ENCODE data around the gene PRKCZ.

PRKCZ gene

DNA sequence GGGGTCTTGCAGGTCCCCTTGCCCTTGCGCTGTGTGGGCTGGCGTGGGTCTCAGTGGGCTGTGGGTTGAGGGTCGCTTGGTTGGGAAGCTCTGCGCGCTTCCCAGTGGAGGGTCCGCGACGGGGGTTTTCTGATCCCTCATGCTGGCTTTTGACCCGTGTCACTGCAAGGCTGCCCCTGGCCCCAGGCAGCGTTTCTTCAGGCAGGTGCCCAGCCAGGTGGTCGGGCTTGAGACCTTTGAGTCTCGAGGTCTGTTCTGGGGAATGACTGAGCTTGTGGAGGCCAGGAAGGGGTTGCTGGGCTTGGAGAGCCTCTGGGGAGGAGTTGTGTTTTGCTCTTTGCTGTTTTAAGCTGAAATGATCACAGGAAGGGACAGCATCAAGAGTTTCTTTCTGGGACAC lies 183.3 kb downstream of the PRKCZ start:
- in situ Hi-C loops (cut with MboI; ENCODE audit: low sequenced_read_pairs): no loop called here
- peaks cover 5% of the 10 kb centered on the region for H3K36me3 ChIP-seq (replicated peaks)
- H3K4me1 ChIP-seq: peaks cover 9% of the 10 kb centered on the region
- H3K4me3 ChIP-seq: no peak overlapping the region
- no peaks in the 10 kb centered on the region for H3K9me3 ChIP-seq
- H3K27me3 ChIP-seq (ENCODE audit: low read depth): no peaks in the 10 kb centered on the region
- no peak for DNase-seq (ENCODE audit: low spot score in 2 of 2)

DNA sequence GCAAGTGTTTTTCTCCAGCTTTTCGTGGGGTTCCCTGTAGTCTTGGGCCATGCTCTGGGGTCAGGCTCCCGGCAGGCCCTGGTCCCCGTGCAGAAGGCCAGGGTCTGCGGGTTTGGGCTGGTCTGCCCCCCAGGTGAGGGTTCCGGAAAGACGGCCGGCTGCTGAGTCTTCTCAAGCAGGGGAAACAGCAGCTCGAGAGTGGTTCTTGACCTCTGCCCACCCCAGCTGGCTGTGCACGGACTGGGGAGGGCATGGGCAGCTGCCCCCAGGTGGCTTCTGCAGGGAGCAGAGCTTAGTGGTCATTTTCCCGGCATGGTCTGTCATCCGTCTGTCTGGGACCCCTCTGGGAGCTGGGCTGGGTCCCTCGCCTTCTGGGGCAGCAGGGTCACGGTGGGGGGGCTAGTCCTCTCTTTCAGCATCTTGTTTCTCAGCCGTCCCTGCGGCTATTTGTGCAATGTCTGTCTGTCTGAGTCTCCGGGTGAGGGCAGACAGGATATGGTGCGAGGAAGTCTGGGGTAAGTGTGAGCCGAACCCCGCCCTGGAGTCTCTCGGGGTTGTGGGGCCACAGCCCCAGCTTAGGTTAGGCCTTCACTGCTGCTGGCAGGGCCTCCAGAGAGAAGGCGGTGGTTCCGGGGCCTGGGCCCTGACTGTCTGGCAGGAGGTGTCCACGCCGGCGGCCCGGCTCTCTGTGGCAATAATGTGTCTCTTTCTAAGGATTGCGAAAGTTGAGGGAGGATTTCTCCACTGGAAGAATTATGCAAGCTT lies 184.0 kb downstream of the PRKCZ start:
- in situ Hi-C loops (cut with MboI; ENCODE audit: low sequenced_read_pairs): no loop called here
- DNase-seq (ENCODE audit: low spot score in 2 of 2): no peak
- H3K36me3 ChIP-seq (replicated peaks): peaks cover 5% of the 10 kb centered on the region
- H3K4me3 ChIP-seq: no peak overlapping the region
- no peaks in the 10 kb centered on the region for H3K27me3 ChIP-seq (ENCODE audit: low read depth)
- H3K4me1 ChIP-seq: peaks cover 9% of the 10 kb centered on the region
- no peaks in the 10 kb centered on the region for H3K9me3 ChIP-seq

DNA sequence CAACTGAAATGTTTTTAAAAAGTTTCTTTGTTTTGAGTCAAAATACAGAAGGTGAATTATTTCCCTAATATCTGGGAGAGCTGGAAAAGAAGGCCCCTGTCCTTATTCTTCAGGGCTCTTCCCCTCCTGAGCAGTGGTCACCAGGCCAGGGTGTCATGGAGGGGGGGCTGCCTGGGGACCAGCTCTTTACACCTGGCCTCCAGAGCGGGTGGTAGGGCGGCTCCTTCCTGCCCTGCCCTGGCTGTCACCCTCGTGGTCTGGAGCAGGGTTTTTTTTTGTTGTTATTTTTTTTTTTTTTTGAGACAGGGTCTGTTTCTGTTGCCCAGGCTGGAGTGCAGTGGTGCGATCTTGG lies 184.5 kb downstream of the PRKCZ start:
- no peak overlapping the region for H3K4me3 ChIP-seq
- H3K27me3 ChIP-seq (ENCODE audit: low read depth): no peaks in the 10 kb centered on the region
- no peak for DNase-seq (ENCODE audit: low spot score in 2 of 2)
- no peaks in the 10 kb centered on the region for H3K9me3 ChIP-seq
- H3K4me1 ChIP-seq: peaks cover 9% of the 10 kb centered on the region
- in situ Hi-C loops (cut with MboI; ENCODE audit: low sequenced_read_pairs): no loop called here
- peaks cover 5% of the 10 kb centered on the region for H3K36me3 ChIP-seq (replicated peaks)

Data from HAP-1 (cell line).